Neural cell (in vitro differentiated cells): ENCODE measurements around the gene TBCK.

ENCODE experiments used
- CTCF ChIP-seq: fragments of 450-650 bp; IDR thresholded peaks from 2 replicates; pipeline ENCODE4 v1.5.1; 2014; ENCODE audit warnings: antibody characterized with exemption, mild to moderate bottlenecking, moderate library complexity; ENCODE audit not compliant: poor library complexity, severe bottlenecking
- EP300 ChIP-seq: fragments of 450-650 bp; conservative IDR thresholded peaks from 2 replicates; pipeline ENCODE4 v1.6.1; 2014; ENCODE audit warnings: antibody characterized with exemption, mild to moderate bottlenecking, moderate library complexity; ENCODE audit not compliant: poor library complexity, severe bottlenecking
- EZH2 ChIP-seq: fragments of 200-600, 300-800 bp; shearing (Covaris generic), sonication (generic); IDR thresholded peaks from 2 replicates; pipeline ENCODE4 v1.6.1; 2014; ENCODE audit warnings: antibody characterized with exemption, low read length, borderline replicate concordance, mild to moderate bottlenecking; ENCODE audit not compliant: insufficient read depth, poor library complexity, severe bottlenecking
- MXI1 ChIP-seq: fragments of 450-650 bp; conservative IDR thresholded peaks from 2 replicates; pipeline ENCODE4 v1.6.1; 2014; ENCODE audit warnings: antibody characterized with exemption, mild to moderate bottlenecking; ENCODE audit not compliant: poor library complexity, severe bottlenecking
- POLR2AphosphoS5 ChIP-seq: IDR thresholded peaks from 2 replicates; pipeline ENCODE4 v1.6.1; 2012
- REST ChIP-seq: IDR thresholded peaks from 2 replicates; pipeline ENCODE4 v1.6.1; 2012; ENCODE audit warnings: borderline replicate concordance
- TAF1 ChIP-seq: IDR thresholded peaks from 2 replicates; pipeline ENCODE4 v1.6.1; 2012; ENCODE audit warnings: low read depth

- TF ChIP-seq CTCF, result no peak
- TF ChIP-seq REST, result no peak
- TF ChIP-seq EP300, result no peak
- TF ChIP-seq POLR2AphosphoS5, result no peak
- no peak for TF ChIP-seq EZH2
- no peak for TF ChIP-seq TAF1
- TF ChIP-seq MXI1, result no peak
Measured at GRCh38 chr4:106116025-106116424, 200.0 kb downstream of the TBCK start.
